HG03558 (cell line): ENCODE results near the gene GSTA2.
"Not testable (repeated sequence)": the region's sequence is repeated elsewhere in the genome, so short reads cannot be mapped to it uniquely, and the experiment has no call there.

Experiments
- ATAC-seq: cut with Tn5 transposase; IDR thresholded peaks from one replicate; pipeline ENCODE4 v1.9.1; 2021; ENCODE audit warnings: moderate number of reproducible peaks; ENCODE audit not compliant: unreplicated experiment; ENCODE audit errors: extremely low read depth

Gene GSTA2

GRCh38 chr6:52763322-52763916, at the start of gene GSTA2:
GSTA2 (minus strand) TSS chr6:52763475; CDS start chr6:52757947, 5,528 bp downstream.
- not testable (repeated sequence) for ATAC-seq

- not testable (repeated sequence) for ATAC-seq
Measured at GRCh38 chr6:52809777-52810176, 46.5 kb upstream of the GSTA2 start.

- ATAC-seq = no peak
Measured at GRCh38 chr6:52808660-52809059, 45.4 kb upstream of the GSTA2 start.

- ATAC-seq = not testable (repeated sequence)
Measured at GRCh38 chr6:52803668-52804255, 40.5 kb upstream of the GSTA2 start, which contains the start of gene GSTA1. GSTA1 (minus strand) TSS chr6:52803816; CDS start chr6:52799267, 4,549 bp downstream.

- ATAC-seq = no peak
Measured at GRCh38 chr6:52802806-52803205, 39.5 kb upstream of the GSTA2 start.

- no peak for ATAC-seq
Measured at GRCh38 chr6:52801188-52801841, 38.0 kb upstream of the GSTA2 start.

- not testable (repeated sequence) for ATAC-seq
Measured at GRCh38 chr6:52799272-52799671, 36.0 kb upstream of the GSTA2 start.

- ATAC-seq = not testable (repeated sequence)
Measured at GRCh38 chr6:52794366-52794765, 31.1 kb upstream of the GSTA2 start.

- no peak for ATAC-seq
Measured at GRCh38 chr6:52790861-52791260, 27.6 kb upstream of the GSTA2 start.

GRCh38 chr6:52789658-52790057, 26.4 kb upstream of the GSTA2 start:
- ATAC-seq = not testable (repeated sequence)

GRCh38 chr6:52788478-52788877, 25.2 kb upstream of the GSTA2 start:
- no peak for ATAC-seq

- ATAC-seq = no peak
Measured at GRCh38 chr6:52787917-52788316, 24.6 kb upstream of the GSTA2 start.

GRCh38 chr6:52786249-52786956, 23.1 kb upstream of the GSTA2 start:
- no peak for ATAC-seq

- not testable (repeated sequence) for ATAC-seq
Measured at GRCh38 chr6:52782696-52783274, 19.5 kb upstream of the GSTA2 start.

GRCh38 chr6:52782209-52782608, 18.9 kb upstream of the GSTA2 start:
- not testable (repeated sequence) for ATAC-seq

GRCh38 chr6:52779237-52779636, 16.0 kb upstream of the GSTA2 start:
- ATAC-seq = no peak

GRCh38 chr6:52776711-52777351, 13.6 kb upstream of the GSTA2 start:
- ATAC-seq = not testable (repeated sequence)

- not testable (repeated sequence) for ATAC-seq
Measured at GRCh38 chr6:52769399-52769798, 6.1 kb upstream of the GSTA2 start.

GRCh38 chr6:52767658-52768057, 4.4 kb upstream of the GSTA2 start:
- ATAC-seq = not testable (repeated sequence)
